ENCODE results near the gene IFT122.
"Not testable (repeated sequence)": the region's sequence is repeated elsewhere in the genome, so short reads cannot be mapped to it uniquely, and the experiment has no call there.

Gene IFT122, protein sequence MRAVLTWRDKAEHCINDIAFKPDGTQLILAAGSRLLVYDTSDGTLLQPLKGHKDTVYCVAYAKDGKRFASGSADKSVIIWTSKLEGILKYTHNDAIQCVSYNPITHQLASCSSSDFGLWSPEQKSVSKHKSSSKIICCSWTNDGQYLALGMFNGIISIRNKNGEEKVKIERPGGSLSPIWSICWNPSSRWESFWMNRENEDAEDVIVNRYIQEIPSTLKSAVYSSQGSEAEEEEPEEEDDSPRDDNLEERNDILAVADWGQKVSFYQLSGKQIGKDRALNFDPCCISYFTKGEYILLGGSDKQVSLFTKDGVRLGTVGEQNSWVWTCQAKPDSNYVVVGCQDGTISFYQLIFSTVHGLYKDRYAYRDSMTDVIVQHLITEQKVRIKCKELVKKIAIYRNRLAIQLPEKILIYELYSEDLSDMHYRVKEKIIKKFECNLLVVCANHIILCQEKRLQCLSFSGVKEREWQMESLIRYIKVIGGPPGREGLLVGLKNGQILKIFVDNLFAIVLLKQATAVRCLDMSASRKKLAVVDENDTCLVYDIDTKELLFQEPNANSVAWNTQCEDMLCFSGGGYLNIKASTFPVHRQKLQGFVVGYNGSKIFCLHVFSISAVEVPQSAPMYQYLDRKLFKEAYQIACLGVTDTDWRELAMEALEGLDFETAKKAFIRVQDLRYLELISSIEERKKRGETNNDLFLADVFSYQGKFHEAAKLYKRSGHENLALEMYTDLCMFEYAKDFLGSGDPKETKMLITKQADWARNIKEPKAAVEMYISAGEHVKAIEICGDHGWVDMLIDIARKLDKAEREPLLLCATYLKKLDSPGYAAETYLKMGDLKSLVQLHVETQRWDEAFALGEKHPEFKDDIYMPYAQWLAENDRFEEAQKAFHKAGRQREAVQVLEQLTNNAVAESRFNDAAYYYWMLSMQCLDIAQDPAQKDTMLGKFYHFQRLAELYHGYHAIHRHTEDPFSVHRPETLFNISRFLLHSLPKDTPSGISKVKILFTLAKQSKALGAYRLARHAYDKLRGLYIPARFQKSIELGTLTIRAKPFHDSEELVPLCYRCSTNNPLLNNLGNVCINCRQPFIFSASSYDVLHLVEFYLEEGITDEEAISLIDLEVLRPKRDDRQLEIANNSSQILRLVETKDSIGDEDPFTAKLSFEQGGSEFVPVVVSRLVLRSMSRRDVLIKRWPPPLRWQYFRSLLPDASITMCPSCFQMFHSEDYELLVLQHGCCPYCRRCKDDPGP
- 17.1 to 29.2 (median 22.7) reads per million in 4 experiments for total RNA-seq

DNA sequence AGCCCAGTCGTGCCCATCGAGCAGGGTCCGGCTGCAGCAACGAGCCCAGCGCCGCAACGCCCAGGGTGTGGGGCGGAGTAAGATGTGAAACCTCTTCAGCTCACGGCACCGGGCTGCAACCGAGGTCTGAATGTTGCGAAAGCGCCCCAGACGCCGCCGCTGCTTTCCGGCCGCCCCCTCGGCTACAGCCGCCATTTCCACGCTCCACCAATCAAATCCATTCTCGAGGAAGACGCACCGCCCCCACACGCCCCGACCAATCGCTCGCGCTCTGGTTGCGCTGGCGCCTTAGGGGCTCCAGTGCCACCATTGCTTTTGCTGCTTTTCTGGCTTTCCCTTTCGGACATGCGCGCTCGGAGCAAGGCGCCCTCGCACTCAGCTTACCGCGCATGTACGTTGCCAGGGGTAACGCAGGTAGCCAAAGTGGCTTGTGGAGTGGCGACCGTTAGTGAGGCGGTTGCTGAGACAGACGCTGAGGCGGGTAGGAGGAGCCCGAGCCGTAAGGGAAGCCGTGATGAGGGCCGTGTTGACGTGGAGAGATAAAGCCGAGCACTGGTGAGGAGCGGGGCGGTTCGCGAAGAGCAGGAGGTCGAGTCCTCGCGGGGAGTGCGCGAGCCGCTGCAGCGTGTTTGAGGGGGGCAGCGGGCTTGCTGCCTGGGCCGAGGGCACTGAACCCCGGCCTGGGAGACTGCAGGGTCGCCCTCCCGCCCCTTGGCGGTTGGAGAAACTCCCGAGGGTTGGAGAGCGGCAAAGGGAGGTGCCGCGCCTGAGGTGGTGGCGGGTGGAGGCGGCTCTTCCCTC is at the start of gene IFT122, which contains the start of gene MBD4:
Gene IFT122, plus strand, starts transcription at position 408 of the 801 bp plus-strand sequence. Its CDS starts 107 bp downstream, at position 515.
Gene MBD4, minus strand, starts transcription at position 132 of the 801 bp plus-strand sequence. Its CDS starts 115 bp downstream, at position 17.
- DNase-seq = peak; percentile 98

DNA sequence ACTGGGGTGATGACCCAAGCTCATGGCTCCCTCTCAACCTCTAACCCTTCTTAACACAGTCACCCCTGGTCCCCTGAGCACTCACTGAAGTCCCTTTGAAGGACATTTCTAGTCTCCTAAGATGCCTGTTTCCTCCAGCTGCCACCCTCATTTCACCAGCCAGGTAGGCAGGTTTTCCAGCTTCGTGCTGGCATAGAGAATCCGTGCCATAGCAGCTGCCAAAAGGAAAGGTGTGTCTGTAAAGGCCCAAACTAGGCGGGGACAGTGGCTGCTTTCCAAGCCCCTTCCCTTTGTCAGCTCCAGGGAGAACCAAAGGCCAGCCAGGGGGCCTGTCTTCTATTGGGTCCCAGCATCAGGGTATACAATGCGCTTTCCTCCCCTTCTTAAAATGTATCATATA is 48.4 kb upstream of the IFT122 start:
- DNase-seq = not testable (repeated sequence)

DNA sequence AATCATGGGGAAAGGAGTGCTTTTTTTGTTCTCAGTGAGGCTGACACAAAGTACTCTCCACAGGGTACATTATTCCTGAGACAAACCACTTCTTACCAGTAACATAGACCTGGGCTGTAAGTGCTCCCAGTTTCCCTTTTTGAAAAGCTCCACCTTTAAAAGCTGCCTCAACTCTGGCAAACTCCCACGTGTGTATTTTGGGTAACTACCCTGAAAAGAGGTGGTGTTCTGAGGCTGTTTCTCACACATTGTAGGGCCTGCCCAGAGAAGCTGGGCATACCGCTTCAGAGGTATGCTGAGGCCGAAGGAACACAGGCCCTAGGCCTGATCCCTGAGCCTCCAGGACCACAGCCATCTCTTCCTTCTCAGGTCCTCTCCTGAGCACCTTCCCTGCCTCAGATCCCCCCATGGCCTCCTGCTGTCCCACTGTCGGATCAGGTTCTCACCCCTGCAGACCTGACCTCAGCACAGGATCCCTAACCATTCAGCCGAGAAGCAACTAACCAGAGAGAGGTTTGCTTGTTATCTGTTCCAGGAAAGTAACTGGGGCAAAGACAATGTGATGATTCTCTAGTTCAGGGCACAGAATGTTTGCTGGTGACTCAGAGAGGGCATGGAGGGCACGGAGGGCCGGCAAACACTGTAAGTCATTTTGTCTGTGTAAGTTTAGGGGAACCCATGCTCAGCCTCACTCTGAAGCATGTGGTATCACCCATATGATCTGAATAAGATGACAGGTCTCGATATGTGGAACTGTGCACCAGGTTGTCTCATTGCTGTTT is 47.7 kb upstream of the IFT122 start:
- not testable (repeated sequence) for DNase-seq

DNA sequence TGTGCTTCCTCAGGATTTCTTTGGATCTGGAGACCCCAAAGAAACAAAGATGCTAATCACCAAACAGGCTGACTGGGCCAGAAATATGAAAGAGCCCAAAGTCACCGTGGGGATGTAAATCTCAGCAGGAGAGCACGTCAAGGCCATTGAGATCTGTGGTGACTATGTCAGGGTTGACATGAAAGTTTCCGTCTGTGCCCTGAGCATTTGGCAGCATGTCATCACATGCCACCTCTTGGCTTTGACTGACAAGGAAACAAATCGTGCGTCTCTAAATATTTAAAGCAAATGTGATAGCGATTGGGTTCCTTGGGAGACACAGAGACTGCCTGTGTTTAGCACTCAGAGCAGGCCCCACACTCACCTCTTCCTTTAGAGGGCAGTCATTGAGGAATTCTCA is 46.8 kb upstream of the IFT122 start:
- DNase-seq = no peak

DNA sequence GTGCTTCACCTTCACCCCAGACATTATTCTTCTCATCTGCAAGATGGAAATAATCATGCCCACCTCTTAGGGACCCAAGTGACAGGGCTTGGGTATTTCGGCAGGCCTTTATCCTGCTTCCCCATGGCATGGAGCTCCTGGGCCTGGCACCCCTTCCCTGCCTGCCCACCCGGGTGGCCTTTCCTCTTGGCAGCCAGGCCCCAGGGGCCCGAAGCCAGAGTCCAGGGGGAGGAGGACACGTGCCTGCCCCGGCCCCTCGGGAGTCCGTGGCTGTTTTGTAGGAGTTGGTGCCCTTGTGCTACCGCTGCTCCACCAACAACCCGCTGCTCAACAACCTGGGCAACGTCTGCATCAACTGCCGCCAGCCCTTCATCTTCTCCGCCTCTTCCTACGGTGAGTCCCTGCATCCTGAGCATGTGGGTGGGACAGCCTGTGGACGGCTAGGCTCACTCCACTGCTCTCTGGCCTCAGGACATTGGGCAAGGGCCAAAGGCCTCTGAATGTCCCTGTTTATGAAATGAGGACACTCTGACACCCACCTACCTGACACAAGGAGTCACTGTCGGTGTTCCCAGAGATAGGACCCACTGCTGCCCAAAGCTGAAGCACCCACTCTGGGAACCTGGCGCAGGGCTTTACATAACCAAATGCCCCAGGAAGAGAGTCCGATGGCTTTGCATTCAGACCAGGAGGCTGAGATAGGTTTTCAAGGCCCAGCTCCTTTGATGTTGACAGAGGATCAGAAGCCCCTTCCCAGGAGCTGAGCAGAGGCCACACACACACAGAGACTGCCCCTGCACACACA is 46.1 kb upstream of the IFT122 start:
- DNase-seq = not testable (repeated sequence)

DNA sequence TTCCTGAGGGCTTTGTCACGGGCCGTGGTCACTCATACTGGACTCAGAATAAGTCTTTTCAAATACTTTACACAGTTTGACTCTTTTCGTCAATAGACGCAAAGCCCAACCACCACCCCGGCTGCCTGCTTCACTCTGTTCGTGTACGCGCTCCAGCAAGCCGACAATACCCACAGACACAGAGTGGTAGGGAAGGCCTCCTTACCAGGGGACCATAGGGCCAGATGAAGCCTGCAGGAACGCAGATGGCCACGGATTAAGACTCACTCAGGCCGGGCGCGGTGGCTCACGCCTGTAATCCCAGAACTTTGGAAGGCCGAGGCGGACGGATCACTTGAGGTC is 41.2 kb upstream of the IFT122 start:
- no peak for DNase-seq

DNA sequence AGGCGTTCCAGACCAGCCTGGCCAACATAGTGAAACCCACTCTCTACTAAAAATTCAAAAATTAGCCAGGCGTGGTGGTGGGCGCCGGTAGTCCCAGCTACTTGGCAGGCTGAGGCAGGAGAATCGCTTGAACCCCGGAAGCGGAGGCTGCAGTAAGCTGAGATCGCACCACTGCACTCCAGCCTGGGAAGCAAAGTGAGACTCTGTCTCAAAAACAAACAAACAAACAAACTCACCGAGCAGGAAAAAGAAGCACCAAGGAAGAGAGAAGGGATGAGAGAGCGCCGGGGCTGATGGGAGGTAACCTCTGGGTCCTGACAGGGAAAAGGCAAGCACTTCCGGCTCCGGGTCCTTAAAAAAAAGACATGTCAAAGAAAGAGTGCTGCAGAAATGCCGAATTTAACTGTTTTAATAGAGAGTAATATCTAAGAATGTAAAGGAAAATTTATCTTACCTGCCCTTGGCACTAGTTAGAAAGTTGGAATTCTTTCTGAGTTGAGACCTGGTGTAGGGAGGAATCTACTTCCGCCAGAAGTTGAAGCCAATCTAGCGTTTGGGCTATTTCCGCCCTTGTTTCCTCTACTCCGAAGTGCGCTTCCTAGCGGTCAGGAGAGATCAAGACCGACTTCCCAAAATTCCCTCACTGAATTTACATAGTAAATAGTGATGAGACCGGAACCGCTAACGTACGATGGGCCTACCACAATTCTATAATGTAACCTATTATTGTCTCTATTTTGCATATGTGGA is 40.7 kb upstream of the IFT122 start:
- peak; percentile 67 for DNase-seq

DNA sequence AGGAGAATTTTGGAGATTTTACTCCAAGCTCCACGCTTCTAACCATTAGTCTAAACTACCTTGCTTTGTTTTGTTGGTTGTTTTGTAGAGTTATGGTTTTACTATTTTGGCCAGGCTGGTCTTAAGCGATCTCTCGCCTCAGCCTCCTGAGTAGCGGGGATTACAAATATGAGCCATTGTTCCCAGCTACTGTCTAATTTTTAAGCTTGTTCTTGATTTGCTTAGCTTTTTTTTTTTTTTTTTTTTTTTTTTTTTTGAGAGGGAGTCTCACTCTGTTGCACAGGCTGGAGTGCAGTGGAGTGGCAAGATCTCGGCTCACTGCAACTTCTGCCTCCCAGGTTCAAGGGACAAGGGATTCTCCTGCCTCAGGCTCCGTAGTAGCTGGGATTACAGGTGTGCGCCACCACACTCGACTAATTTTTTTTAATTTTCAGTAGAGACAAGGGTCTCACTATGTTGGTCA is 40.1 kb upstream of the IFT122 start:
- no peak for DNase-seq

DNA sequence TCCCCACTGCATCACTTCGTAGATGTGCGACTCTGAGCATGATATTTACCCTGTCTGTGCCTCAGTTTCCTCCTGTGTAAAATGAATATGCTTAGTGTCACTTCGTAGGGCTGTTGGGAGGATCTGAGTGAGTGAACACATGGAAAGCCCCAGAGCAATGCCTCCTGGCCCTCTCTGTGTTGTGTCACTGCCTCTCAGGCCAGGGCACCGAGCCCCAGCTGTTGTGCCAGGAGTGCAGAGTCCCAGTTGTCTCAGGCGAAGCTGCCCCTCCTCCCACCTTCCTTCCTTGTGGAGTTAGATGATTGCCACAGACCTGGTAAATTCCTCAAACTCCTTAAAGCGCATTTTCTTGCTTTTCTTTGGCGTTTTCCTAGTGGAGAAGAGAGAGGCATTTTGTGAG is 37.8 kb upstream of the IFT122 start:
- DNase-seq = no peak

DNA sequence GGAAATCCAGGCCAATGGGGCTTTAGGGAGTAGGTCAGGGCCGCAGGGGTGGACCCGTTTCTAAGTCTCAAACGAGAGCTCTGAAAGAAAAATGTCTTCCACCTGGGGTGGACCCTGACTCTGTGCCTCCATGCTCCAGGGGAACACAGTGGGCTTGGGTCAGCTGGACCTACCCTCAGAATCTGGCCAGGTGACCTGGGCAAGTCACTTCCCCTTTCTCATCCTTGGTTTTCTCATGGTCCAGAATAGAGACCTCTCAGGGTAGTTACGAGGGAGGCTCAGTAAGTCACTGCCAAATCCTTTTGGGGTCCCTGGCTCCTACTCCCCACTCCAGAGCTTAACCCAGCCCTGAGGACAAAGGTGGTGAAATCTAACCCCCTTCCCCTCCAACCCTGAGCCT is 37.4 kb upstream of the IFT122 start:
- DNase-seq = no peak

DNA sequence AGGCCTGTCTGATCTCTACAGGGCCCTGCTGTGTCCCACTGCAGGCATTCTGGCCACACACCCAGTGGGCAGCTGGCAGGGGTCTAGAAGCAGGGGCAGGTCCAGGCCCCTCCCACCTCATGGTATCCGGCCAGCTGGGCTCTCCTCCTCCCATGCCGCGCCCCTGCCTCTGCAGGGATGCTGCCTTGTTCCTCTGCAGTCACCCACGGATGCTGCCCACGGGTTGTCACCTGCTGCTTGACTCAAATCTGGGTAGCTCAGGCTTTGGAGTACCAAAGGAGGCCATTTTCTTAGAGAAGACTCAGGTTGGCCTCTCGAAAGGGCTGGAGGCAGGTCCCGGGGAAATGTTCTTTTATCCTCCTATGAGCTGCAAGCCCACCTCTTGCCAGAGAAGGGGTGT is 36.6 kb upstream of the IFT122 start:
- DNase-seq = no peak

DNA sequence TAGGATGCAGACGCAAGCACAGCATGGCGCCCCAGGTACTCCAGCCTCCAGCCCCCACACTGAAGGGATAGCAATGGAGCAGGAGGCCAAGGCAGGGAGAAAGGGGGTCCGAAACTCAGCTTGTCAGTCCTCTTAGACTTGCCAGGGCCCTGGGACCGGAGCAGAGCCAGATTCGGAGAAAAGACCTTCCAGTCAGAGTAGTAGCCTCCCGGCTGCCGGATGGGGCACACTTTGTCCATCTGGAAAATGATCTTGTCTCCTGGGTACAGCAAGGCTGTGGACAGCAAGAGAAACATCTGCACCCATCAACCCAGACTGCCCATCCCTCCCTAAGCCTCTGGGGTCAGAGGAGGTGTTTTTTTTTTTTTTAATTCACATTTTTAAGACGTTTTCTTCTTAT is 35.9 kb upstream of the IFT122 start:
- no peak for DNase-seq

DNA sequence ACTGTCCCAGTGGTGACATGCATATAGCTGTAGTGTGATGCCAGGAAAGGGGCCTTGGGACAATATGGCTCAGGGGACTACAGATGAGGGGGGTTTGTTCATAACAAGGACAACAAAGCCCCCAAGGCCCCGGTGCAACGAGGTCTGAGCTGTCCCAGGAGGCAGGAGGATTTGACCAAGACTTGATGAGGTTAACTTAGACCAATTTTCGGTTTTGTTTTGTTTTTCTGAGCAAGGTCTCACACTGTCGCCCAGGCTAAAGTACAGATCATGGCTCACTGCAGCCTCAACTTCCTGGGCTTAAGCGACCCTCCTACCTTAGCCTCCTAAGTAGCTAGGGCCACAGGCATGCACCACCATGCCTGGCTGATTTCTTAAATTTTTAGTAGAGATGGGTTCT is 35.4 kb upstream of the IFT122 start:
- no peak for DNase-seq

DNA sequence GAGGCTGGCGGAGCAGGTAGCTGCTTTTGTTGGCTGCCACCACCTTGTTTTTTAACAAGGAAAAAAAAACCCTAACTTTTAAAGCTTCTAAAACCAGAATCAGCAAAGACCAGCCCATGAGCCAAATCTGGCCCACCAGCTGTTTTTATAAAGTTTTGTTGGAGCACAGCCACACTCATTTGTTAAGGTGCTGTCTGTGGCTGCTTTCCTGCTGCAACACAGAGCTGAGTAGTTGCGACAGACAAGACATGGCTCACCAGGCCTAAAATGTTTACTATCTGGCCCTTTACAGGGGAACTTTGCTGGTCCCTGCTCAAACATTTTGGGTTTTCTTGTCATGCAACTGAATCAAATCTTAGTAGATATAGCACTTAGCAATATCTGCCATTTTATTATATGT is 30.5 kb upstream of the IFT122 start:
- DNase-seq = no peak

DNA sequence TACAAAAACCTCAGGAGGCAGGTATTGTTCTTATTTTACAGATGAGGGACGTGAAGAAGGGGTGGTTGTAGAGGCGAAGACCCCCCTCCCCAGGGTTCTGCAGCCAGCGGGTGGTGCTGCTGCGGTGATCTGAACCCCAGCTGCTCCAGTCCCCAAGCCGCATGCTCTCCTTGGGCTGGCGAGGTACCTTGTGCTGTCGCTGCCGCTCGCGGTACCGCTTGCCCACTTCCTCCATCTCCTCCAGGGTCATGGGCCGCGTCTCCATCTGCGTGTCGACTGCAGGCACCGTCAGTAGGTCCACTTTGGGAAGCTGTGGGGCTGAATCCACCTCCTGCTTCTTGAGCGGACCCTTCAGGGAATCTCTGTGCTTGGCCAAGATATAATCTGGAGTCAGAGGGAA is 29.1 kb upstream of the IFT122 start:
- no peak for DNase-seq

DNA sequence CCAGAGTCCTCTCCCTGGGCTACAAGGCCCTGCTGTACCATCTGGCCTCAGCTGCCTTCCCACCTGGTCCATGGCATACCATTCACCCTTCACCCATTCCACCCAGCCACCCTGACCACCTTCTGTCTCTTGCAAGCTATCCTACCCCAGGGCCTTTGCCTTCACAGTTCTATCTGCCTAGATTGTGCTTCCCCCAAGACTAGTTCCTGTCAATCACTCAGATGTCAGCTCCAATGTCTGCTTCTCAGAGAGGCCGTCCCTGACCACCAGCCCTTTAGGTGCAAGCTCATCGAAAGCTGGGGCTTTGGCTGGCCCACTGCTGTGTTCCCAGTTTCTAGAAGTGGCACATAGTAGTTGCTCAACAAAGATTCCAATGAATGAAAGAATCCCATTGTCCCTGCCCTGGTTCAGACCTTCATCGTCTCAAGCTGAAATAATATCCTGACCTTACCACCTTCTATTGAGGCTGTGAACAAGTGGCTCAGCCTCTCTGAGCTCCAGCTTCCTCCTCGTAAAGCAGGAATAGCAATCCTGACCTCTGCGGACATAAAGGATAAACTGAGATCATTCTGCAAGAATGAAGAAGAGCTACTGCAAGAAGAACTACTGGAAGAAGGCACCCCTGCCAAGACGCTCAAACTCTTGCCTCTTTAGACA is 27.4 kb upstream of the IFT122 start:
- DNase-seq = no peak

DNA sequence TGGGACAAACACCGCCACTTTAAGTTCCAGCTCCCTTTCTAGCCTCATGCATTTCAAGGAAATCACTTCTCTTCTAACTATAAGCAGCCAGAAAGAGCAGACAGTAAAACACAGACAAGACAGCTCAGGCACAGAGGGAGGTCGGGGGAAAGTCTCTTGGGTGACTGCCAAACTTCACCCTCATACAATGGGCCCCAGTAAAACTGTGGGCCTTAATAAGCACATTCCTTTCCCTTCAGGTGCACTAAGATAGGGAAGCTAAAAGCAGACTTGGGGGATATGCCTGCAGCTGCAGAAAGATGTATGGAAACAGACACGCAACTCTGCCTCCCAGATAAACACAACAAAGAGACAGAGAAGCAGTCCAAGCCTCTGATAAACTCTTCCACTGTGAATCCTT is 26.8 kb upstream of the IFT122 start:
- DNase-seq = not testable (repeated sequence)

DNA sequence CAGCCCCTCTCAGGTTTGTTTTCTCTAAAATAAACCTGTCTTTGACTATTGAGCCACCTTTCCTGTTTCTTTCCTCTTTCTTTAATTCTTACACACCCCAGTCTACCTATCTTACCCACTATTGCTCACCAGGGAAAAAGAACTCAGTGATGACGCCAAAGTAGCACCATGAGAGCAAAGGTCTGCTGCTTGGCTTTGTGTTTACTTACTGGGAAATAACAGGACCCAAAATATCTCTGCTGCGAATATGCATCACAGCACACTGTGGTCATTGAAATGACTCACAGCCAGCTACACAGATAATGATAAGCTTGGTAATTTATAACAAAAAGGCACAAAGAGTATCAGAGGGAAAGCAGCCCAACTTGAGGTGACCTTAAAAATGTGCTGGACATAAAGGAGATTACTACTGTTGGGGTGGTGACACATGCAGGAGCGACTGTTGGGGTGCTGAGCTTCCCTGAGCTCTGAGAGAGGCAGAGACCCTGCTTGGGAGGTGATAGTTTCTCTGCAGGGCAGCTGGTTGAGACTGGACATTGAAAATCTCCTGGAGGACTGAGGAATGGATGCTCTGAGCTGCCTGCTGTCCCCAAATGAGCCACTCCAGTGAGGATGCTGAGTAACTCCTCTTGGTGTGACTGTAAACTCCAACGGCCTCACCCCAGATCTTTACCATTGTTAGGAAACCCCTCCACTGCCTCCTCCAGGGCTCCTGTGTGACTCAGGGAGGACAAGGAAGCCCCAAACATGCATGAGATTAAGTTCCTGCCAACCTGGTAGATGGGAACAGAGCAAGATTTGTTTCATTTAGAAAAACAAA is 26.1 kb upstream of the IFT122 start:
- DNase-seq = no peak
